ENCODE data around the gene RIN3. TPM values are rescaled to one million over a fixed set of nuclear protein-coding genes. Genes with fewer than 3 reads are reported as not detected.

Gene RIN3
- total RNA-seq, 1 experiment from 2014 or later, result 1.5 TPM

DNA sequence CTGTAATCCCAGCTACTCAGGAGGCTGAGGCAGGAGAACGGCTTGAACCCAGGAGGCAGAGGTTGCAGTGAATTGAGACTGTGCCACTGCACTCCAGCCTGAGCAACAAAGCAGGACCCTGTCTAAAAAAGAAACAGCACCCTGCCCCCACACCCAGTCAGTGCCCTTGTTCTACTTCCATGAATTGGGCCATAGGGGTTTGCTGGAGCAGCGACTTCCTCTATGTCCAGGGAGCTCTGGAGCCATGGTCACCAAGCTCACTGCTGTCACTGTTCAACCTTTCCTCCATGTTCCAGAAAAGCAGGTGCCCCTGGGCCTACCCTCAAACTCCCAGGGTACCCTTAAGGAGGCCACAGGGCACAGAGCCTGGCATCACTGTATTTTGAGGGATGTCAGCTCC is 116.8 kb downstream of the RIN3 start:
- Histone ChIP-seq H3K79me2 (ENCODE audit: insufficient read depth, low read length) (no peaks in the 10 kb centered on the region), H3K23ac (ENCODE audit: insufficient read length, low read depth, low read length) (no peak overlapping the region), H3K27me3 (ENCODE audit: insufficient read depth, low read length) (no peaks in the 10 kb centered on the region), H4K8ac (replicated peaks; ENCODE audit: insufficient read length, low read depth, low read length) (no peak overlapping the region), H2BK20ac (ENCODE audit: low read depth, low read length, poor library complexity, severe bottlenecking) (no peak overlapping the region), H2AK5ac (ENCODE audit: insufficient read length, low read length) (no peak overlapping the region), H3K27ac (ENCODE audit: insufficient read length, low read depth, low read length) (no peak overlapping the region), H3K9ac (ENCODE audit: extremely low read depth, insufficient read length, low read length) (no peak overlapping the region), H3K4me1 (ENCODE audit: insufficient read depth, low read length) (no peaks in the 10 kb centered on the region; the same call in 1 of the 2 replicates), H4K20me1 (ENCODE audit: control insufficient read depth, insufficient read depth, insufficient read length) (no peaks in the 10 kb centered on the region), H2BK12ac (ENCODE audit: insufficient read length, low read depth, low read length) (no peak overlapping the region), H2BK120ac (ENCODE audit: low read depth, low read length, poor library complexity, severe bottlenecking) (no peak overlapping the region), H2AFZ (ENCODE audit: low read length) (no peak overlapping the region), H4K5ac (ENCODE audit: insufficient read length, low read depth, low read length) (no peak overlapping the region), H3K4ac (ENCODE audit: low read depth, low read length) (no peak overlapping the region), H2BK15ac (ENCODE audit: low read depth, low read length) (no peak overlapping the region), H3K4me2 (ENCODE audit: insufficient read depth, insufficient read length, low read length) (no peak overlapping the region), H4K91ac (ENCODE audit: insufficient read length, low read depth, low read length) (no peak overlapping the region), H3K18ac (ENCODE audit: insufficient read length, low read depth, low read length) (no peak overlapping the region), H3K23me2 (ENCODE audit: insufficient read length, low read depth, low read length, poor library complexity, severe bottlenecking) (no peaks in the 10 kb centered on the region), H3K56ac (ENCODE audit: insufficient read length, low read depth, low read length) (no peak overlapping the region), H3K14ac (ENCODE audit: insufficient read depth, low read length) (no peak overlapping the region), H2BK5ac (ENCODE audit: insufficient read length, low read length) (no peak overlapping the region), H3K9me3 (ENCODE audit: control insufficient read depth, low read depth, low read length) (peaks cover 4% of the 10 kb centered on the region), H3T11ph (ENCODE audit: low read length) (no peak overlapping the region), H3K79me1 (ENCODE audit: insufficient read depth, low read depth, low read length, poor library complexity, severe bottlenecking) (no peaks in the 10 kb centered on the region)
- peak overlapping the region in 1 of 3 experiments; percentile 67; a peak in 2 of 7 replicates for H3K27ac Mint-ChIP-seq
- H3K36me3 Mint-ChIP-seq (ENCODE audit: insufficient read depth in 1 of 3, low read depth in 3 of 3), result peaks cover 12 to 16% (median 16%) of the 10 kb centered on the region in 3 experiments
- DNase-seq, result no peak
- H3K4me1 Mint-ChIP-seq, result peaks cover 10 to 15% of the 10 kb centered on the region in 2 experiments
- no peak overlapping the region for H3K4me3 Mint-ChIP-seq
- TF ChIP-seq, protein P1, sequence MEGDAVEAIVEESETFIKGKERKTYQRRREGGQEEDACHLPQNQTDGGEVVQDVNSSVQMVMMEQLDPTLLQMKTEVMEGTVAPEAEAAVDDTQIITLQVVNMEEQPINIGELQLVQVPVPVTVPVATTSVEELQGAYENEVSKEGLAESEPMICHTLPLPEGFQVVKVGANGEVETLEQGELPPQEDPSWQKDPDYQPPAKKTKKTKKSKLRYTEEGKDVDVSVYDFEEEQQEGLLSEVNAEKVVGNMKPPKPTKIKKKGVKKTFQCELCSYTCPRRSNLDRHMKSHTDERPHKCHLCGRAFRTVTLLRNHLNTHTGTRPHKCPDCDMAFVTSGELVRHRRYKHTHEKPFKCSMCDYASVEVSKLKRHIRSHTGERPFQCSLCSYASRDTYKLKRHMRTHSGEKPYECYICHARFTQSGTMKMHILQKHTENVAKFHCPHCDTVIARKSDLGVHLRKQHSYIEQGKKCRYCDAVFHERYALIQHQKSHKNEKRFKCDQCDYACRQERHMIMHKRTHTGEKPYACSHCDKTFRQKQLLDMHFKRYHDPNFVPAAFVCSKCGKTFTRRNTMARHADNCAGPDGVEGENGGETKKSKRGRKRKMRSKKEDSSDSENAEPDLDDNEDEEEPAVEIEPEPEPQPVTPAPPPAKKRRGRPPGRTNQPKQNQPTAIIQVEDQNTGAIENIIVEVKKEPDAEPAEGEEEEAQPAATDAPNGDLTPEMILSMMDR (conservative IDR thresholded peaks at IDR 0.05), result no peak
- peaks cover 2% of the 10 kb centered on the region for H3K27me3 Mint-ChIP-seq (ENCODE audit: low read depth)
- no CpG with 5 or more reads among the region's 2 CpGs for WGBS (ENCODE audit: extremely low coverage, insufficient read length, low lambda C conversion rate)
- H3K9me3 Mint-ChIP-seq, result peaks cover 19% of the 10 kb centered on the region in 2 experiments
